RWPE2 (cell line): Measurements from ENCODE around the gene RNF212.

Source experiments
- ATAC-seq: fragments of 200-7000 bp; cut with Tn5 transposase; 3 replicates; pipeline ENCODE4 v1.9.1; 2021; ENCODE audit warnings: low read depth
- DNase-seq: peaks from one replicate; pipeline ENCODE4 v3.0.0-alpha.2; 2020; ENCODE audit warnings: low spot score
- H3K27ac ChIP-seq: fragments of 450-650 bp; 2 replicates; pipeline ENCODE4 v1.5.1; 2017; ENCODE audit warnings: mild to moderate bottlenecking; ENCODE audit not compliant: poor library complexity, severe bottlenecking
- H3K27me3 ChIP-seq: fragments of 250-450 bp; sonication (Bioruptor Pico); 2 replicates; pipeline ENCODE4 v1.5.1; 2021; ENCODE audit warnings: mild to moderate bottlenecking, moderate library complexity; ENCODE audit not compliant: insufficient read depth, poor library complexity, severe bottlenecking
- H3K36me3 ChIP-seq: fragments of 250-450 bp; sonication (Bioruptor Pico); 2 replicates; pipeline ENCODE4 v1.5.1; 2020; ENCODE audit warnings: low read depth, mild to moderate bottlenecking, moderate library complexity
- H3K4me1 ChIP-seq: fragments of 250-450 bp; sonication (Bioruptor Pico); 2 replicates; pipeline ENCODE4 v1.5.1; 2021; ENCODE audit warnings: mild to moderate bottlenecking, moderate library complexity; ENCODE audit not compliant: insufficient read depth, poor library complexity, severe bottlenecking
- H3K4me3 ChIP-seq: fragments of 250-450 bp; sonication (Bioruptor Pico); 2 replicates; pipeline ENCODE4 v1.5.1; 2021; ENCODE audit warnings: mild to moderate bottlenecking, moderate library complexity; ENCODE audit not compliant: severe bottlenecking
- H3K9me3 ChIP-seq: fragments of 250-450 bp; sonication (Bioruptor Pico); 2 replicates; pipeline ENCODE4 v1.5.1; 2021; ENCODE audit warnings: mild to moderate bottlenecking, moderate library complexity; ENCODE audit not compliant: severe bottlenecking
- TF ChIP-seq, protein P1 (sequence below): fragments of 450-650 bp; IDR thresholded peaks from one replicate; pipeline ENCODE4 v1.5.1; 2017; ENCODE audit warnings: mild to moderate bottlenecking, moderate library complexity; ENCODE audit not compliant: poor library complexity, severe bottlenecking

The RNF212 gene

DNA sequence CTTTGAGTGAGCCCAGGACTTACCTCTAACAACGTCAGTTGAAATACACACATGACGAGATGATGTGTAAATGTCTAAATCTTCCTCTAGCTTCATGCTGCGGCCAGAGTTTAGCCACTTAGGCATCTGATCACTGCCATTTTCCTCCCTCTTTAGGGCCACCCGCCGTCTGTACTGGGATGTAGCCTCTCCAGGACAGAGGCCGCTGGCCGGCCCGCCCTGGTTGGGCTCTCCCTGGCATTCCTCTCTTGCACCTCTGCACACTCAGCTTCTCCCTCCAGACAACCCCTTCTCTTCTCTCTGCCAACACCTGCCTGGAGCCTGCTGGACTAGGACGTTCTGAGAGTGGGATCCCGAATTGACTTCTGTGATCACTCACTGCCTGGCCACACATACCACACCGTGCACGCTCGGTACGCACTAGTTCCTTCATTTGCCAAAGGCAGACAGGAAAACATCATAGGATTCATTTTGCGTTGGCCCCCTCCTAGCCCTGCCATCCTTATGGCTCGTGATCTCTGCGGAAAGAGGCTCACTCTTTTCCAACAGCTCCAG lies 33.6 kb downstream of the RNF212 start:
- TF ChIP-seq, protein P1, sequence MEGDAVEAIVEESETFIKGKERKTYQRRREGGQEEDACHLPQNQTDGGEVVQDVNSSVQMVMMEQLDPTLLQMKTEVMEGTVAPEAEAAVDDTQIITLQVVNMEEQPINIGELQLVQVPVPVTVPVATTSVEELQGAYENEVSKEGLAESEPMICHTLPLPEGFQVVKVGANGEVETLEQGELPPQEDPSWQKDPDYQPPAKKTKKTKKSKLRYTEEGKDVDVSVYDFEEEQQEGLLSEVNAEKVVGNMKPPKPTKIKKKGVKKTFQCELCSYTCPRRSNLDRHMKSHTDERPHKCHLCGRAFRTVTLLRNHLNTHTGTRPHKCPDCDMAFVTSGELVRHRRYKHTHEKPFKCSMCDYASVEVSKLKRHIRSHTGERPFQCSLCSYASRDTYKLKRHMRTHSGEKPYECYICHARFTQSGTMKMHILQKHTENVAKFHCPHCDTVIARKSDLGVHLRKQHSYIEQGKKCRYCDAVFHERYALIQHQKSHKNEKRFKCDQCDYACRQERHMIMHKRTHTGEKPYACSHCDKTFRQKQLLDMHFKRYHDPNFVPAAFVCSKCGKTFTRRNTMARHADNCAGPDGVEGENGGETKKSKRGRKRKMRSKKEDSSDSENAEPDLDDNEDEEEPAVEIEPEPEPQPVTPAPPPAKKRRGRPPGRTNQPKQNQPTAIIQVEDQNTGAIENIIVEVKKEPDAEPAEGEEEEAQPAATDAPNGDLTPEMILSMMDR = no peak
- no peak overlapping the region for H3K27ac ChIP-seq
- H3K36me3 ChIP-seq = no peaks in the 10 kb centered on the region
- H3K9me3 ChIP-seq = no peaks in the 10 kb centered on the region
- ATAC-seq = no peak
- no peak for DNase-seq
- H3K27me3 ChIP-seq = no peaks in the 10 kb centered on the region
- H3K4me3 ChIP-seq = no peak overlapping the region
- H3K4me1 ChIP-seq = peaks cover 13% of the 10 kb centered on the region

DNA sequence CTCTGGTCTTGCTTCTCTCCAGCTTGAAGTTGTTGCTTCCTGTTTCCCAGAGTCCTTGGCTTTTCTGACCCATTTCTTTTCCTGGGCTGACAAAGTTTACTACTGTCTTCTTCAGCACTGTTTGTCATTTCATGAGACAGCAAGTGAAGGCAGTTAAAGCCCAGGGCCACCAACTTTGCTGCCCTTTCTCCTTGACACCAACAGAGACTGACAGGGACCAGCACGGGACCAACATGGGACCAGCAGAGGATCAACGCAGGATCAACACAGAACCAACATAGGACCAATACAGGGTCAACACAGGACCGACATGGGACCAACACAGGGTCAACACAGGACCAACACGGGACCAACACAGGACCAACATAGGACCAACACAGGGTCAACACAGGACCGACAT lies 34.9 kb downstream of the RNF212 start:
- TF ChIP-seq, protein P1 = no peak
- ATAC-seq = no peak
- H3K27me3 ChIP-seq = no peaks in the 10 kb centered on the region

DNA sequence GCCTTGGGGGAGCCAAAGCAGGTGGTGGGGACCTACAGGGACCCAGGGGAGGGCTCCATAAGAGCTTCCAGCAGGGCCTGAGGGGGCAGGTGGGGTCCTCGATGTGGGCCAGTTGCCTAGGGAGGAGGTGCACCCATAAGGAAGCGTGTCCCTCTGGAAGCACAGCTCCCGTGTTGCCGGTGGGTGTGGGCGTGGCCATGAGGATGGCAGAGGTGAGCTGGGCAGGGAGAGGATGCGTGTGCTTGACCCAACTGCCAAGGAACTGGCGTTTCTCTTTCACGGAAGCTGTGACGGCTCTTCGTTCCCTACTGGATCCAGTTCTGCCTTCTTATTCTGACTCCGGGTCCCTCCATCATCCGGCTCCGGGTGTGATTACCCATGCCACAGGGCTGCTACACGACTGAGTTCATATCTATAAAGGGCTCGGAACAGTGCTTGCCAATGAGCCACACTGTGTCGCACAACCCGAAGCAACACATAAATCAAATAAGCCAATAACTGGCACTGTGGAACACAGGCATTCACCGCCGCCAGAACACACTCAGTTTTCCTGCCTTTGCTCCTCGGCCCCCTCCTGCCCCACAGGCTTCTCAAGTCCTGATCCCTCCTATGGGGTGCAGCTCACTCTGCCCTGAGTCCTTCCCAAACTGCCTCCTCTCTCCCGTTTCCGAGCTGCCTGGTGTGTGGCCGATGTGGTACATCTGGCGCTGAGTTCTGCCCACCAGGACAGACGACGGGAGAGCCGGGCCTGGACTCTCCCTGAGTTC lies 35.5 kb downstream of the RNF212 start:
- H3K4me3 ChIP-seq = no peak overlapping the region
- no peaks in the 10 kb centered on the region for H3K36me3 ChIP-seq
- H3K27me3 ChIP-seq = no peaks in the 10 kb centered on the region
- no peaks in the 10 kb centered on the region for H3K9me3 ChIP-seq
- H3K4me1 ChIP-seq = peaks cover 13% of the 10 kb centered on the region
- DNase-seq = no peak
- TF ChIP-seq, protein P1 = no peak
- no peak overlapping the region for H3K27ac ChIP-seq
- no peak for ATAC-seq

More for the DNA sequence above, 34.9 kb downstream of the RNF212 start:
- H3K4me1 ChIP-seq = peaks cover 13% of the 10 kb centered on the region
- no peak overlapping the region for H3K4me3 ChIP-seq
- H3K9me3 ChIP-seq = no peaks in the 10 kb centered on the region
- no peak overlapping the region for H3K27ac ChIP-seq
- no peaks in the 10 kb centered on the region for H3K36me3 ChIP-seq
- DNase-seq = no peak

DNA sequence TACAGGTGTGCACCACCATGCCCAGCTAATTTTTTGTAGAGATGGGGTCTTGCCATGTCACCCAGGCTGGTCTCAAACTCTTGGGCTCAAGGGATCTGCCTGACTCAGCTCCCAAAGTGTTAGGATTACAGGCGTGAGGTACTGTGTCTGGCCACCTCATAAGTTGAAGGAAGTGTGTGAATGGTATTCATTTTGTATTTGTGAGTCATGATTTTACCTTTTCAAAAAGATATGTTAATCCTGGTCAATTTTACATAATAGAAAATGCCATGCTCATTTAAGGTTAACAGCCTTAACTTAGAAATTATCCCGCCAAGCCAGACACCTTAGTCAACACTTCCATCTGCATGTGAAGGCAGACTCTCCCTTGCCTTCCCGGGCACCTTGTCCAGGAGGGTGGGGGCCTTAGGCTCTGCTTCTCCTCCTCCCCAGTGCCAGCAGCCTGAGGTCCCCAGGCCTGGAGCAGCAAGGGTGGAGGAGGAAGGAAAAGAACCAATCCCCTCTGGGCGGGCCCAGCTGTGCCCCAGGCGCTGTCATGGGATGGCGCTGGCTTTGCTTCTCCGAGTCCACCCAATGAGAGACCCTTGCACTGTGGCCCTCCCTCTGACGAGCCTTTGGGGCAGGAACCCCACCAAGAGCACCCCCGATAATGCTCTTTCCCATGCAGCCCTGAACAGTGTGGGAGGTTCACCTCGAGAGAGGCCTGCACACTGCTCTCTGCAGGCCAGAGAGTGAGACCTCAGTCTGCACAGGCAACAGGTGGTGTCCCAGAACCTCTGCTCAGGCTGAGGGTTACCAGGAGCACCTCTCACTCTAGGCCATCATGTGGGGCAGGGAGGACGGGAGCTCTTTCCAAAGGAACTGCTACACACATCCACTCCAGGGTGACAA lies 37.3 kb downstream of the RNF212 start:
- Histone ChIP-seq H3K4me1 (peaks cover 2% of the 10 kb centered on the region), H3K27ac (peak overlapping the region; percentile 7), H3K36me3 (no peaks in the 10 kb centered on the region), H3K9me3 (no peaks in the 10 kb centered on the region), H3K4me3 (no peak overlapping the region), H3K27me3 (no peaks in the 10 kb centered on the region)
- DNase-seq (no peak), ATAC-seq (peak; percentile 79)
- TF ChIP-seq, protein P1 = no peak
